ENCODE data around the gene ERC1. TPM values are rescaled to one million over a fixed set of nuclear protein-coding genes. Genes with fewer than 3 reads are reported as not detected.
"Not testable (repeated sequence)": the region's sequence is repeated elsewhere in the genome, so short reads cannot be mapped to it uniquely, and the experiment has no call there.

The ERC1 gene
- total RNA-seq, 4 donors from 2014 or later = 46.1 to 83.2 (median 63.8) TPM

DNA sequence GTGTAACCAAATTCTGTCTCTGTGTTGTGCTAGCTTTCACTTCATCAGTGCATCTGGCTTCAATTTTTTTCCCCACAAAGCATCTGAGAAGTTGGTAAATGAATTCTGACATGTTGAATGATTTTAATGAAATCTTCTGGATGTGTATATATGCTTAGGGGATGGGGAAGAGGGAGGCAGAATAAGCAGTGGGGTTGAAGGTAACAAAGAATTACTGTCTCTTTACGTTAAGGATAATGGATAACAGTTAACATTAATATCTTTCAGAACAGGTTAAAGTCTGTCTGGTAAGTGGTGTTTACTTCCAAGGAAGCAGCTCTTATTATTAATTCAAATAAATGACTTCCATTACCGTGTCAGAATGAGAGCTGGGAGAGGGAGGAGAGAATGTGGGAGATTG is 261.7 kb downstream of the ERC1 start:
- no peak for ATAC-seq (ENCODE audit: low FRiP score)
- no peak for DNase-seq (ENCODE audit: low spot score)
- TF ChIP-seq, protein P1, sequence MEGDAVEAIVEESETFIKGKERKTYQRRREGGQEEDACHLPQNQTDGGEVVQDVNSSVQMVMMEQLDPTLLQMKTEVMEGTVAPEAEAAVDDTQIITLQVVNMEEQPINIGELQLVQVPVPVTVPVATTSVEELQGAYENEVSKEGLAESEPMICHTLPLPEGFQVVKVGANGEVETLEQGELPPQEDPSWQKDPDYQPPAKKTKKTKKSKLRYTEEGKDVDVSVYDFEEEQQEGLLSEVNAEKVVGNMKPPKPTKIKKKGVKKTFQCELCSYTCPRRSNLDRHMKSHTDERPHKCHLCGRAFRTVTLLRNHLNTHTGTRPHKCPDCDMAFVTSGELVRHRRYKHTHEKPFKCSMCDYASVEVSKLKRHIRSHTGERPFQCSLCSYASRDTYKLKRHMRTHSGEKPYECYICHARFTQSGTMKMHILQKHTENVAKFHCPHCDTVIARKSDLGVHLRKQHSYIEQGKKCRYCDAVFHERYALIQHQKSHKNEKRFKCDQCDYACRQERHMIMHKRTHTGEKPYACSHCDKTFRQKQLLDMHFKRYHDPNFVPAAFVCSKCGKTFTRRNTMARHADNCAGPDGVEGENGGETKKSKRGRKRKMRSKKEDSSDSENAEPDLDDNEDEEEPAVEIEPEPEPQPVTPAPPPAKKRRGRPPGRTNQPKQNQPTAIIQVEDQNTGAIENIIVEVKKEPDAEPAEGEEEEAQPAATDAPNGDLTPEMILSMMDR (IDR thresholded peaks at IDR 0.05) = no peak

DNA sequence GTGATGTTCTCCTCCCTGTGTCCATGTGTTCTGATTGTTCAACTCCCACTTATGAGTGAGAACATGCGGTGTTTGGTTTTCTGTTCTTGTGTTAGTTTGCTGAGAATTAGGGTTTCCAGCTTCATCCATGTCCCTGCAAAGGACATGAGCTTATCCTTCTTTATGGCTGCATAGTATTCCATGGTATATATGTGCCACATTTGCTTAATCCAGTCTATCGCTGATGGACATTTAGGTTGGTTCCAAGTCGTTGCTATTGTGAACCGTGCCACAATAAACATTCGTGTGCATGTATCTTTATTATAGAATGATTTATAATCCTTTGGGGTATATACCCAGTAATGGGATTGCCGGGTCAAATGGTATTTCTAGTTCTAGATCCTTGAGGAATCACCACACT is 264.1 kb downstream of the ERC1 start:
- not testable (repeated sequence) for DNase-seq (ENCODE audit: low spot score); ATAC-seq (ENCODE audit: low FRiP score)

DNA sequence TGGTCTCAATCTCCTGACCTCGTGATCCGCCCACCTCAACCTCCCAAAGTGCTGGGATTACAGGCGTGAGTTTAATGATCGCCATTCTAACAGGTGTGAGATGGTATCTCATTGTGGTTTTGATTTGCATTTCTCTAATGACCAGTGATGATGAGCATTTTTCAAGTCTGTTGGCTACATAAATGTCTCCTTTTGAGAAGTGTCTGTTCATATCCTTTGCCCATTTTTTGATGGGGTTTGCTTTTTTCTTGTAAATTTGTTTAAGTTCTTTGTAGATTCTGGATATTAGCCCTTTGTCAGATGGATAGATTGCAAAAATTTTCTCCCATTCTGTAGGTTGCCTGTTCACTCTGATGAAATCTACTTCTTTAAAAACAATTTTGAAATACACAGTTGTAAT is 264.8 kb downstream of the ERC1 start:
- DNase-seq (ENCODE audit: low spot score); ATAC-seq (ENCODE audit: low FRiP score): not testable (repeated sequence)

DNA sequence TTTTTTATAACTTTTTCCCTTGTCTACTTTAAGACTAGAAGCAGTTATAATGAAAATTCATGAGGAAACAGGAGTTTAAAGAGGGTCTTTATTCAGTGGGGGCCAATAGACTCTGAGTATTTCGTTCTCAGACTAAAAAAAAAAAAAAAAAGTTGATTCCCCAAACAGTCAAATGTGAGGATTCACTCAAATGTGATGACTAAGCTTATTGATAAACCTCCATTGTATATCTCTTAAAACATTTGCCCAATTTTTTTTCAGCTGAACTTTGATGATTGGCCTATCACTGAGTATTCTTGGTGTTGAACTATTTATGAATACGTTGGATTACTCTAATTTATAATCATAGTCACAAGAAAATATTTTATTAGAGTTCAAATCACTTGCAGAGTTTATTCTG is 265.3 kb downstream of the ERC1 start:
- TF ChIP-seq, protein P1 (IDR thresholded peaks at IDR 0.05) = no peak
- no peak for ATAC-seq (ENCODE audit: low FRiP score)
- DNase-seq (ENCODE audit: low spot score) = no peak

DNA sequence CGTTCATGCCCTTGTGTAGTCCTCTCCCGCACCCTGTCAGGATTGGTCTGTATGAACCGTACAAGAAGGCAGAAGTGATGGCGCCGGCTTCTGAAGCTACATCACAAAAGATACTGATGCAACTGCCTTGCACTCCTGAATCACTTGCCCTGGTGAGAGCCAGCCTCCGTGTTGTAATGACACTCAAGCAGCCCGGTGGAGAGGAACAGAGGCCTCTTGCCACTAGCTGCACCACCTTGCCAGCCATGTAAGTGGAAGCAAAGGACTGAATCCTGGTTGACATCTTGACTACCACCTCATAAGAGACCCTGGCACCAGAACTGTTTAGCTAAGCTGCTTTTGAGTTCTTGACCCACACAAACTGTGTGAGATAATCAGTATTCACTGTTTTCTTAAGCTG is 266.0 kb downstream of the ERC1 start:
- no peak for DNase-seq (ENCODE audit: low spot score)
- ATAC-seq (ENCODE audit: low FRiP score) = no peak
- TF ChIP-seq, protein P1 (IDR thresholded peaks at IDR 0.05) = no peak

DNA sequence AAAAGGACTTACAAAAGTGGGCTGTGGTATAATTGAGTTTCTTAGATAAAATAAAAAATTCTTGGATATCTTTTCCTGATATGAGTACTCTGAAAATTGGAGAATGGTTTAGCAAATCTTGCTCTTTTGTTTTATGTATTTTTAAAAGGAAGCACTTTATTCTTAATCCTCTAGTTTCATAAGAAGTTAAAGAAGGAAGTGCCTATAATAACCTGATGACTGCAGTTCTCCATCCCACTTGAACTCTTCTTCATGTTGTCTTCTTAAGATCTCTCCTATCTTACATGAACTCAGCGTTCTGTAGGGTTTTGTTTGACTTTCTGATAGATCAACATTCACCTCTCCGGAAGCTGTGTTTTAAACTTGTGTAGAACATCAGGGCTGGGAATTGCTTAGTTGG is 271.0 kb downstream of the ERC1 start:
- TF ChIP-seq, protein P1 (IDR thresholded peaks at IDR 0.05) = no peak
- DNase-seq (ENCODE audit: low spot score) (no peak), ATAC-seq (ENCODE audit: low FRiP score) (no peak)

DNA sequence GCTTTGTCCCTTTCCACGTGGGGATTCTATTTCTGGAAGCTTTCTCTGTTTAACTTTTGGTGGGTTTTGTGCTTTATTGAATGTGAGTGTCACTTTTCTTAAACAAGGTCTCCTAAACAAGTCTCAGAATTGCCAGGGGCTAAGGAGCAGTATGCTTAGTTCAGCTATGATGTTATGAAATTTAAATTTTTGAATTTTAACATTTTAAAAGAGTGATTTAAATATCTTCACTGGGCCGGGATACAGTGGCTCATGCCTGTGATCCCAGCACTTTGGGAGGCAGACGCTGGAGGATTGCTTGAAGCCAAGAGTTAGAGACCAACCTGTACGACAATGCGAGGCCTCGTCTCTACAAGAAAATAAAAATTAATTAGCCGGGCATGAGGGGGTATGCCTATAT is 276.2 kb downstream of the ERC1 start:
- DNase-seq (ENCODE audit: low spot score) = no peak
- no peak for ATAC-seq (ENCODE audit: low FRiP score)
- TF ChIP-seq, protein P1 (IDR thresholded peaks at IDR 0.05) = no peak

DNA sequence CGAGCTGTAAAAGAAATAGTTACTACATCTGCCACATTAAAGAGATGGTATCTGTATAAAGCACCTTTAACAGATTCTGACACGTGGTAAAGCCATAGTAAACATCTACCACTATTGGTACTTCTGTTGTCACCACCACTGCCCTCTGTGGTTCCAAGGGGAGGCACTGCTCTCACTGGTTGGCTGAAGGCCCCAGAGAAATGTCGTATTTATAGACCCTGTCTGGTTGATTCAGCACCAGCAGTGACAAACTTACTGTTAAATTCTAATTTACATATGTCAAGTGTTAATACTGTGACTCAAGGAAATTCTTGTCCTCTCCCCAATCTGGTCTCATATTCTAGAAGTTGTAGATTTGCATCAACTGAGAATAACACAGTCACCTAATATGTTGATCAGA is 281.1 kb downstream of the ERC1 start:
- no peak for ATAC-seq (ENCODE audit: low FRiP score)
- TF ChIP-seq, protein P1 (IDR thresholded peaks at IDR 0.05) = no peak

More for the DNA sequence above, 281.1 kb downstream of the ERC1 start:
- no peak for DNase-seq (ENCODE audit: low spot score)

Measured in omental fat pad (tissue), 4 donors.